Bronchial epithelial cell (primary cell): ENCODE results near the gene BABAM2. TPM values are rescaled to one million over a fixed set of nuclear protein-coding genes. Genes with fewer than 3 reads are reported as not detected.
"Not testable (repeated sequence)": the region's sequence is repeated elsewhere in the genome, so short reads cannot be mapped to it uniquely, and the experiment has no call there.

Experiments used
- DNase-seq: peaks from one replicate; pipeline ENCODE4 v3.0.0-alpha.2; 2010; ENCODE audit warnings: low read depth
- FAIRE-seq: peaks from 2 replicates; lab custom pipeline; 2011; peaks lifted over from hg19 to GRCh38; lab: Jason Lieb, UNC
- H3K27me3 ChIP-seq: 2 replicates; pipeline ENCODE4 v1.5.1; 2011; ENCODE audit warnings: low read length; ENCODE audit not compliant: control insufficient read depth, insufficient read depth
- H3K36me3 ChIP-seq: 2 replicates; pipeline ENCODE4 v1.5.1; 2011; ENCODE audit warnings: low read length; ENCODE audit not compliant: control insufficient read depth, insufficient read depth
- H3K4me3 ChIP-seq: 2 replicates; pipeline ENCODE4 v1.5.1; 2011; ENCODE audit warnings: mild to moderate bottlenecking, low read depth, low read length, control low read depth
- CTCF ChIP-seq: IDR thresholded peaks from 2 replicates; pipeline ENCODE4 v1.5.1; 2011; ENCODE audit warnings: mild to moderate bottlenecking, moderate library complexity, low read length, control low read depth, inconsistent platforms; ENCODE audit not compliant: insufficient read depth, severe bottlenecking
- total RNA-seq: library from RNA; depleted of rRNA; stranded (reverse); fragments of >200 nt; gene quantifications from 2 replicates; pipeline ENCODE4 v1.2.1, GENCODE V29; 2014

Gene BABAM2
- total RNA-seq, 1 donor from 2014 or later, result 8.4 TPM

- TF ChIP-seq CTCF, result no peak
- no peak for FAIRE-seq
Measured at GRCh38 chr2:27967076-27967475, 76.5 kb downstream of the BABAM2 start.

GRCh38 chr2:27968045-27968444 lies 77.5 kb downstream of the BABAM2 start:
- H3K27me3 ChIP-seq, H3K4me3 ChIP-seq, H3K36me3 ChIP-seq, FAIRE-seq, DNase-seq: not testable (repeated sequence)

More at GRCh38 chr2:27967076-27967475, 76.5 kb downstream of the BABAM2 start:
- H3K36me3 ChIP-seq, result no peaks in the 10 kb centered on the region
- no peak overlapping the region for H3K4me3 ChIP-seq
- no peak for DNase-seq
- H3K27me3 ChIP-seq, result no peaks in the 10 kb centered on the region

- not testable (repeated sequence) for DNase-seq, FAIRE-seq, H3K4me3 ChIP-seq, H3K27me3 ChIP-seq, H3K36me3 ChIP-seq
Measured at GRCh38 chr2:27968957-27969356, 78.4 kb downstream of the BABAM2 start.

- Histone ChIP-seq H3K4me3 (no peak overlapping the region), H3K36me3 (no peaks in the 10 kb centered on the region), H3K27me3 (no peaks in the 10 kb centered on the region)
- DNase-seq, result no peak
- FAIRE-seq, result no peak
- no peak for TF ChIP-seq CTCF
Measured at GRCh38 chr2:27972311-27972710, 81.8 kb downstream of the BABAM2 start.

- TF ChIP-seq CTCF, result no peak
- Histone ChIP-seq H3K4me3 (no peak overlapping the region), H3K36me3 (no peaks in the 10 kb centered on the region), H3K27me3 (no peaks in the 10 kb centered on the region)
- no peak for FAIRE-seq
- no peak for DNase-seq
Measured at GRCh38 chr2:27973592-27973991, 83.1 kb downstream of the BABAM2 start.

GRCh38 chr2:27976308-27976707 lies 85.8 kb downstream of the BABAM2 start:
- H3K27me3 ChIP-seq, result no peaks in the 10 kb centered on the region
- no peak for FAIRE-seq
- no peak overlapping the region for H3K4me3 ChIP-seq
- no peaks in the 10 kb centered on the region for H3K36me3 ChIP-seq
- no peak for DNase-seq
- TF ChIP-seq CTCF, result no peak

GRCh38 chr2:27977731-27978312 lies 87.3 kb downstream of the BABAM2 start:
- TF ChIP-seq CTCF, result no peak
- no peaks in the 10 kb centered on the region for H3K36me3 ChIP-seq
- H3K4me3 ChIP-seq, result no peak overlapping the region
- FAIRE-seq (peak; percentile 72), DNase-seq (peak; percentile 90)
- H3K27me3 ChIP-seq, result no peaks in the 10 kb centered on the region

- FAIRE-seq, DNase-seq, H3K27me3 ChIP-seq, H3K4me3 ChIP-seq, H3K36me3 ChIP-seq: not testable (repeated sequence)
Measured at GRCh38 chr2:27978761-27979160, 88.2 kb downstream of the BABAM2 start.
